ENCODE data around the gene CPLX1.

DNA sequence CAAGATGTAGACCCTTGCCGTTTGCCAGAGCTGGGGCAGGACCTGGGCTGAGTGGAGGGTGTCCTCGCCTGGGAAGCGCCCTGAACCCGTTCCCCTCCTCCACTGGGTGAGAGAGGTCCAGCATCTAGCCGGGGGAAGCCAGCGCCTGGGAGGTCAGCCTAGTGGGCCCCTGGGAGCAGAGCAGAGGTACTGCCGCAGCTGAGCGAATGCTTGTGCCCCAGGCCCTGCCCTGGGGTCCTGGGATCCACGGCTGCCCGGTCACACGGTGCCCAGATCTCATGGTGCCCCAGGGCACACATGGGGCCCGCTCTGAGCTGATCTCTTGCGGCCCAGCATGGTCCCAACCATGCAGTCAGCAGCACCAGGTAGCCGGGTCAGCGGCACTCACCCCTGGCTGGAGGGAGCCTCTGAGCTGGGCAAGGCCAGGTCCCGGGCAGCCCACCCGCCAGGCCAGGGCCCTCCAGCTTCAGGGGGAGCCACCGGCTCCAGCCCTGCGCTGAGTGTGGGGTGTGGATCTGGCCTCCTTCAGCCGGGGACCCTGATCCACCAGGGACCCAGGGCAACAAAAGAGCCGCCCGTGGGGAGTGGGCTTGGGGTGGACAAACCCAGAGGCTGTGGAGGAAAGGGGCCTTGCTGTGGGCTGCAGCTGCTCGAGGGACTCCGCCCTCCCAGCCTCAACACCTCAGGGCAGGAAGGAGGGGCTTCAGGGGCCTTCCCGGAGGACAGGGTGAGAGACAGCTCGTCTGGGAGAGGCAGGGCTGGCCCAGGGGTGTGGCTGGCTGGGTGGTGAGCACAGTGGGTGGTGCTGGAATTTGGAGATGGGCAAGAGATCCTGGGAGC lies 4.1 kb upstream of the CPLX1 start:
- TF ChIP-seq POLR2A (IDR thresholded peaks at IDR 0.05; ENCODE audit: low read depth, low read length) (no peak), TAF1 (IDR thresholded peaks at IDR 0.05; ENCODE audit: low read depth, low read length) (no peak), POLR2AphosphoS5 (IDR thresholded peaks at IDR 0.05; ENCODE audit: low read depth, low read length) (no peak), SPI1 (IDR thresholded peaks at IDR 0.05; ENCODE audit: low read depth, low read length) (no peak), POU2F2 (IDR thresholded peaks at IDR 0.05; ENCODE audit: low read depth, low read length) (no peak)

All from GM12891 (cell line).